H7 (cell line): ENCODE results near the gene MPZL1. TPM values are rescaled to one million over a fixed set of nuclear protein-coding genes. Genes with fewer than 3 reads are reported as not detected.
"Not testable (repeated sequence)": the region's sequence is repeated elsewhere in the genome, so short reads cannot be mapped to it uniquely, and the experiment has no call there.

ENCODE experiments used
- DNase-seq: peaks from one replicate; pipeline ENCODE4 v3.0.0; 2012
- H3K27me3 ChIP-seq: 2 replicates; pipeline ENCODE4 v1.6.0; 2011; ENCODE audit warnings: mild to moderate bottlenecking, low read length; ENCODE audit not compliant: control insufficient read depth, insufficient read depth
- H3K36me3 ChIP-seq: replicated peaks from 2 replicates; pipeline ENCODE4 v1.5.1; 2011; ENCODE audit warnings: low read length; ENCODE audit not compliant: control insufficient read depth, insufficient read depth
- H3K4me3 ChIP-seq: 2 replicates; pipeline ENCODE4 v1.5.1; 2011; ENCODE audit warnings: low read depth, mild to moderate bottlenecking, control low read depth, low read length, moderate library complexity; ENCODE audit not compliant: insufficient read depth
- total RNA-seq: library from RNA; depleted of rRNA; stranded (reverse); fragments of >200 nt; shearing (Covaris generic); gene quantifications from 2 replicates; pipeline ENCODE4 v1.2.3, GENCODE V29; 2014

The MPZL1 gene
- total RNA-seq, 1 experiment from 2014 or later: 104 TPM

DNA sequence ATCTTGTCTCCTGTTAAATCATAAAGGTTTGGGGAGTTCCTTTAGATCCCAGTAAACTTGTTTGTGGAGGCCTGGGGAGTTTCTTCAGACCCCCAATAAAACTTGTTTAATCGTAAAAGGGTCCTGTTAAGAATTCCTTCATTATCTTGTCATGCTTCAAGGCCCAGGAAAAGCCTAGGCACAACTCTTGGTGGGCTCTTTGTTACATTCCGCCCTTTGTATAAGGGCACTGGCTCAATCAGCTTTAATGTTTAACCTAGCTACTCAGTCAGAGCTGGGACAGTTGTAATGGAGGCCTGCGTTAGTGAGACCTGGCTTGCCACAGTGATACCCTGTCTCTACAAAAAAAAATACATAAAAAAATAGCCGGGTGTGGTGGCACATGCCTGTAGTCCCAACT is 77.2 kb downstream of the MPZL1 start:
- Histone ChIP-seq H3K27me3 (no peaks in the 10 kb centered on the region), H3K36me3 (no peaks in the 10 kb centered on the region; the same call in 1 of the 2 replicates), H3K4me3 (no peak overlapping the region)
- no peak for DNase-seq

DNA sequence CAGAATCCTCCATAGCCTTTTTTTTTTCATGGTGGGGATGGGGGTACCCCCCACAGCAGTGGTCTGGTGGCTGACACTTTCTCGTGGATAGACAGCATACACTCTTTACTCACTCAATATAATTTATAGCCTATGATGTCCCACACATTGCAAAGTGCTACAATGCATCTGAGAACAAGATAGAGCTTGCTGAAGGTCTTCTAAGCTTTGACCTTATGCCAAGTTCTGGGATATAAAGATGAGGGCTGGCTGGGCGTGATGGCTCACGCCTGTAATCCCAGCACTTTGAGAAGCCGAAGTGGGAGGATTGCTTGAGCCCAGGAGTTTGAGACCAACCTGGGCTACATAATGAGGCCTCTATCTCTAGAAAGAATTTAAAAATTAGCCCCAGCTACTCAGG is 78.0 kb downstream of the MPZL1 start:
- H3K27me3 ChIP-seq: no peaks in the 10 kb centered on the region
- no peak overlapping the region for H3K4me3 ChIP-seq
- DNase-seq: no peak
- H3K36me3 ChIP-seq: no peaks in the 10 kb centered on the region; the same call in 1 of the 2 replicates

DNA sequence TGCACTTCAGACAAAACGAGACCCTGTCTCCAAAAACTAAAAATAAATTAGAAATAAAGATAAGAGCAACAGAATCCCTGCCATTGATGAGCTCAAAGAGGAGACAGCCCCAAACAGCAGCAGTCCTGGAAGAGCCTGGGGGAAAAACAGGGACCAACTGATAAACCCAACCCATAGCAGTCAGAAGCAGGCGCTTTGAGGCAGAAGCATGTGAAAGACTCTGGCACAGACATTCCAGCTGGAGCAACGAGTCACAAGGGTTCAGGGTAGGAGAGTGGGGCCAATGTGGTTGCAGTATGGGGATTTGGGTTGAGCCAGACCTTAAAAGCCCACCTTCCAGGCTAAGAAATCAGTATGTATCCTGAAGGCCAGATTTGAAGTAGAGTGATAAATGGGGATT is 78.5 kb downstream of the MPZL1 start:
- Histone ChIP-seq H3K36me3 (no peaks in the 10 kb centered on the region; the same call in 1 of the 2 replicates), H3K27me3 (no peaks in the 10 kb centered on the region), H3K4me3 (no peak overlapping the region)
- no peak for DNase-seq

DNA sequence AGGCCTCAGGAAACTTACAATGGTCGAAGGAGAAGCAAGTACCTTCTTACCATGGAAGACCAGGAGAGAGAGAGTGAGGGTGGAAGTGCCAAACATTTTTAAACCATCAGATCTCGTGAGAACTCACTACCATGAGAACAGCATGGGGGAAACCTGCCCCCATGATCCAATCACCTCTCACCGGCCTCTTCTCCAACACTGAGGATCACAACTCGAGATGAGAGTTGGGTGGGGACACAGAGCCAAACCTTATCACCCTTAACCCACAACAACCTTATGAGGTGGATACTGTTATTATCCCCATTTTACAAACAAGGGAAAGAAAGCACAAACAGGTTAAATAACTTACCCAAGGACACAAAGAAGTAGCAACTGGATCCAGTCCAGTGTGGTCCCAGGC is 80.5 kb downstream of the MPZL1 start:
- Histone ChIP-seq H3K4me3 (no peak overlapping the region), H3K36me3 (no peaks in the 10 kb centered on the region), H3K27me3 (no peaks in the 10 kb centered on the region)
- DNase-seq: no peak

DNA sequence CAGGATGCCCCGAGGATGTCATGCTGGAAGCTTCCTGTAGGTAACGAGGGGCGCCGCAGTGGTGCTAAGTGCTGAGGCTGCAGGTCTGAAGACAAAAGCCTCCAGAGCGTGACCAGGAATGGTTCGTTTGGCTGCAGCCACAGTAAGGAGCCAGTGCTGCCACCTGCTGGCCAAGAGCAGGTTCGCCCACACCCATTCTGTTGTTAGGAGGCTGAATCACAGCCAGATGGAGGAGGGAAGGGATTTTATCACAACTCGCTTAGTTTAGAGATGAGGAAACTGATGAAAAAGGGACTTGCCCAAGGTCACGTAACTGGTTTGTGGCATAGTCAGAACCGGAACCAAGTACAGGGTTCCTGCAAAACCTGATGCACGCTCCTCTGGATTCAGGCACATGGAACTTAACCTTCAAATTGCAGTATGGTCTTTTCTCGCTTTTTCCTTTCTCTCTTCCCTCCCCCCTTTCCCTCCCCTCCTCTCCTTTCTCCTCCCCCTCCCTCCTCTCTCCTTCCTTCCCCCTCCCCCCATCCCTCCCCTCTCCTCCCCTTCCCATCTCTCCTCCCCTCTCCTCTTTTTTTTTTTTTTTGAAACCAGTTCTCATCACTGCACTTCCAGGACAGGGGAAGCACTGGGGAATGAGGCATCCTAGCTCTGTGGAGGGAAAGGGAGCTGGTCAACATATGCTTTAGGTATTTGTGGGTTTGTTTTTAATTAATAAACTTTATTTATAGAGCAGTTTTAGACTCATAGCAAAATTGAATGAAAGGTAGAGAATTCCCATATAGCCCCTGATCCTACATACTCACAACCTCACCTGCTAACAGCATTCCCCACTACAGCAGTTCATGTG is 81.8 kb downstream of the MPZL1 start:
- Histone ChIP-seq H3K4me3 (no peak overlapping the region), H3K27me3 (no peaks in the 10 kb centered on the region), H3K36me3 (no peaks in the 10 kb centered on the region)
- DNase-seq: peak; percentile 83

DNA sequence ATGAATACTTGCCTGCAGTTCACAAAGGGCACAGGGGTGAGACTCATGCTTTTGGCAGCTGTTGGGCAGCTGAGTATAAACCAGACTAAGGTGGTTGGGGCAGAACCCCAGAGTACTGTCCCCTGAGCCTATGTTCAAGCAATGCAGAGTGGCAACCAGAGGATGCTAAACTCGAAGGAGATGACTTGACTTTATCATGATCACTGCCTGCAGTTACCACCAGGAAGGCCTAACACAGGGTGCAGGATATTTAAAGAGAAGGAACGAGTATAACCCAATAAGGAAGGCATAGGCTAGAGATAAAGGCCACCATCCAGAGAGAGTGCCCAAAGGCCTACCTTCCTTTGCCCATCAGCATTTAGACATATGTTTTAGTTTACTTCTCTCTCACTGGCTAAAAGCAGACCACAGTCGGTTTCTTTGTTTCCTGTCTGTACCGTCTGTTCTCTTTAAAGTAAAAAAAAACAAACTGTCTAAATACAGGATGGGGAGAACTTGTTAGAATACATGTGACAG is 83.3 kb downstream of the MPZL1 start:
- no peaks in the 10 kb centered on the region for H3K27me3 ChIP-seq
- no peak overlapping the region for H3K4me3 ChIP-seq
- DNase-seq: no peak
- H3K36me3 ChIP-seq: no peaks in the 10 kb centered on the region

DNA sequence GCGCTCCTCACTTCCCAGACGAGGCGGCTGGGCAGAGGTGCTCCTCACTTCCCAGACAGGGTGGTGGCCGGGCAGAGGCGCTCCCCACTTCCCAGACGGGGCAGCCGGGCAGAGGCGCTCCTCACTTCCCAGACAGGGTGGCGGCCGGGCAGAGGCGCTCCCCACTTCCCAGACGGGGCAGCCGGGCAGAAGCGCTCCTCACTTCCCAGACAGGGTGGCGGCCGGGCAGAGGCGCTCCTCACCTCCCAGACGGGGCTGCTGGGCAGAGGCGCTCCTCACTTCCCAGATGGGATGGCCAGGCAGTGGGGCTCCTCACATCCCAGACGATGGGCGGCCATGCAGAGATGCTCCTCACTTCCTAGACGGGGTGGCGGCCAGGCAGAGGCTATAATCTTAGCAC is 84.5 kb downstream of the MPZL1 start:
- DNase-seq, H3K27me3 ChIP-seq, H3K36me3 ChIP-seq, H3K4me3 ChIP-seq: not testable (repeated sequence)

DNA sequence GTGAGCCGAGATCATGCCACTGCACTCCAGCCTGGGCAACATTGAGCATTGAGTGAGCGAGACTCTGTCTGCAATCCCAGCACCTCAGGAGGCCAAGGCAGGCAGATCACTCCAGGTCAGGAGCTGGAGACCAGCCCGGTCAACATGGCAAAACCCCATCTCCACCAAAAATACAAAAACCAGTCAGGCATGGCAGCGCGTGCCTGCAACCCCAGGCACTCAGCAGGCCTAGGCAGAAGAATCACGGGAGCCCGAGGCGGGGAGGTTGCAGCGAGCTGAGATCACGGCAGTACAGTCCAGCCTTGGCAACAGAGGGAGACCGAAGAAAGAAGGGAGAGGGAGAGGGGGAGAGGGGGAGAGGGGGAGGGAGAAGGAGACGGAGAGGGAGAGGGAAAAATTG is 84.9 kb downstream of the MPZL1 start:
- DNase-seq, H3K27me3 ChIP-seq, H3K4me3 ChIP-seq, H3K36me3 ChIP-seq: not testable (repeated sequence)

DNA sequence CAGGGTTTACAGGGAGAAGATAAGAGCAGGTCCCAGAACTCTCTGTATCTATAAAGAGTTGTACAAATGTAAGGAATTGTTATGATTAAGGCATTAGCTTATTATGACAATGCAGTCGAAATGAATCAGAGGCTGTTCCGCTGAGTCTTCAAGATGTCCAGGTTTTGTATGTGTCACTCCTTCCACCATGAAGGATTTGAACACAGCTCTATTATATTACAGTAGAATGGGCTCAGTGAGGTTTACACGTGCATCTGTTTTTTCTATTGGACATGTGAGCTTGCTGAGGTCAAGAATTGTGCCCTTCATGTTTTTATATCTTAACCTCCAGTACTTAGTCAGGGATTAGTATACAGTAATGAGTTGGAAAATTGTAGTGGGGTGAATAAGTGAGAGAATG is 86.3 kb downstream of the MPZL1 start:
- Histone ChIP-seq H3K36me3 (no peaks in the 10 kb centered on the region), H3K27me3 (no peaks in the 10 kb centered on the region), H3K4me3 (no peak overlapping the region)
- DNase-seq: no peak

DNA sequence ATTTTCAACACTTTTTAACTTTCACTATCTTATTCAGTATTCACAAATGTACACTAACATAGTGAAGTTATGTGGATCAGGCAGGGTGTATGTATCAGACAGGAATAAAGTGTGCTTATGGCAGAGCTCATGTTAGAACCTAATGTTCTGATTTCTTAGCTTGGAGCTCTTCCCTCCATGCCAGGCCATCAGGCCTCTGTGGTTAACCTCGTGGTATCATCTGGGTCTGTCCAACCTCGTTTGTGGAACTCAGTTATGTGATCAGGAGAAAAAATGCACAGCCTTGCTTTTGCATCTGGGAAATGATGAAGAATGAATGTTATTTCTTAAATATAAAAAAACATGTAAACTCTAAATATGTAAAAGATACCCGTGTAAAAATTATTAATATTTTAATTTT is 86.9 kb downstream of the MPZL1 start:
- no peak for DNase-seq
- H3K36me3 ChIP-seq: no peaks in the 10 kb centered on the region
- H3K4me3 ChIP-seq: no peak overlapping the region
- H3K27me3 ChIP-seq: no peaks in the 10 kb centered on the region

DNA sequence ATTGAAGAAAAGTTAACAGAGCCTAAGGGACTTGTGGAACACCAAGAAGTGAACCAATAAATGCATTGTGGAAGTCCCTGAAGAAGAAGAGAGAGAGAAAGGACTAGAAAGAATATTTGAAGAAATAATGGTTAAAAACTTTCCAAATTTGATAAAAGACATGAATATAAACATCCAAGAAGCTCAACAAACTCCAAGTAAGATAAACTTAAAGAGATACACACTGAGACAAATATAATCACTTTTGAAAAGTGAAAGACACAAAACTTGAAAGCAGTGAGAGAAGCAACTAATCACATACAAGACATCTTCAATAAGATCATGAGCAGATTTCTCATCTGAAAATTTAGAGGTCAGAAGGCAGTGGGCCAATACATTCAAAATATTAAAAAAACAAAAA is 91.2 kb downstream of the MPZL1 start:
- Histone ChIP-seq H3K27me3 (no peaks in the 10 kb centered on the region), H3K36me3 (no peaks in the 10 kb centered on the region), H3K4me3 (no peak overlapping the region)
- no peak for DNase-seq

DNA sequence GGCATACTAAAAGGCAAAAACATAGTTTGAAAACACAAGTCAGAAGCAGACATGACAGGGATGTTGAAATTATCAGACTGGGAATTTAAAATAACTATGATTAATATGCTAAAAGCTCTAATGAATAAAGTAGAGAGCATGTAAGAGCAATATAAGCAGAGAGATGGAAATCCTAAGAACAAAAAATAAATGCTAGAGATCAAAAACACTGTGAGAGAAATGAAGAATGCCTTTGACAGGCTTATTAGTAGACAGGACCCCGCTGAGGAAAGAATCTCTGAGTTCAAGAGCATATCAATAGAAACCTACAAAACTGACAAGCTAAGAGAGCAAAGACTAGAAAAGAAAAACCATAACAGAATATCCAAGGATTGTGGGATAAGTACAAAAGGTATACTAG is 93.9 kb downstream of the MPZL1 start:
- Histone ChIP-seq H3K4me3 (no peak overlapping the region), H3K36me3 (no peaks in the 10 kb centered on the region), H3K27me3 (no peaks in the 10 kb centered on the region)
- no peak for DNase-seq

DNA sequence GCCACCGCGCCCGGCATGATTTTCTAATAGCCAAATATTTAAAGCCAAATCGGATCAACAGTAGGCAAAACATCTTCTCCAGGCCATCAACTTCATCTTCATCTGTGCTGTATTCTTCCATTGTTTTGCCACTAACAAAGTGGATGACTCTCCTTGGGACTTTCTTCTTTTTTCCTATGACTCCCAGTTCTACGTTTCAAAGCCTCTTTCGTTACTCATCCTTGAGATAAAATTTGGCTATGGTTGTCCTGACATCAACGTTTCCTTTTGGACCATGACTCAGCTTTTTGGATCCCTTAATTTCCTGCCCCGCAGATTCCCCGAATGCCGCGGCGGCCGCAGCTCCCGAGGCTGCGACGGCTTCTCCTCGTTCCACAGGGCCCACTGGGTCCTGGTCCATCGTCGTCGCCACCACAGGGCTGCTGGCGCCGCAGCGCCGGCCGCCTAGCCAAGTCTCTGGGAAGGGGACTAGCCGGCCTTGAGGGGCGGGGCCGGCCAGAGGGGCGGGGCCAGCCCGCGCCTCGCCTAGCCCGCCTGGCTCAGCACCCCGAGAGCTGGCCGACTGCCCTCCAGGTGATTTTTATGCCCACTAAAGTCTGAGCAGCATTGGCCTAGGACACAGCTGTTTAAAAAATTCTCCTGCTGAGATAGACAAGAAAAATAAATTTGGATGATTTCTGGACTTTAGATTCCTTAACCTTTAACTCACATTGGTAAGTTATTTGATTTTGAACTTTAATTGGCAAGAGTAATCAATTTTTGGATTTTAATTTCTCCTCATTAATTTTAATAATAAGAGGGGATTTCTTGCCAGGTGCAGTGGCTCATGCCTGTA is 98.3 kb downstream of the MPZL1 start:
- Histone ChIP-seq H3K4me3 (no peak overlapping the region), H3K36me3 (no peaks in the 10 kb centered on the region), H3K27me3 (no peaks in the 10 kb centered on the region; the same call in 1 of the 2 replicates)
- DNase-seq: peak; percentile 94

DNA sequence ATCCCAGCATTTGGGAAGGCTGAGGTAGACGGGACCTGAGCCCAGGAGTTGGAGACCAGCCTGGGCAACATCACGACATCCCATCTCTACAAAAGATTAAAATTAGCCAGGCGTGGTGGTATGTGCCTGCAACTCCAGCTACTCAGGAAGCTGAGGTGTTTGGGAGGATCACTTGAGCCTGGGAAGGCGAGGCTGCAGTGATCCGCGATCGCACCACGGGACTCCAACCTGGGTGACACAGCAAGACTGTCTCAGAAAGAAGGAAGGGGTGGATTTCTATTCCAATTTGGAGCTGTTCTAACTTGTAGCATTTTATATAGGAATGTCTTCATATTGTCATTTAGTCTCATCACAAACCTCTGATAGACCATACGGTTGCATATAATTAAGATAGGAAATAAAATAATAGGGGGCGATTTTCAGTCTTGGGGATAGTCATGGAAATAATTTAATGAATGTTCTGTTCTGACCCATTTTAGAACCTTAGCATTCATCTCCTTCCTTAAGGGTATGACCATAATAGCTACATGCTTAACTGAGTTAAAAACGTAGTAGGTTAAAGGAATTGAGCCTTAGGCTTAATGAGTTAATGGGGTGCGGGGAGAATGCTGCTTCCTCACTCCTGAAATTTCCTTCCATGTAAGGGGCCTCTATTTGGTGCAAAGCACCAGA is 99.0 kb downstream of the MPZL1 start:
- no peak for DNase-seq
- no peak overlapping the region for H3K4me3 ChIP-seq

More for the DNA sequence above, 99.0 kb downstream of the MPZL1 start:
- Histone ChIP-seq H3K36me3 (no peaks in the 10 kb centered on the region), H3K27me3 (no peaks in the 10 kb centered on the region; the same call in 1 of the 2 replicates)
